Activated CD4-positive, alpha-beta T cell treated with anti-CD3 and anti-CD28 coated beads, Interleukin-2, amount 10 ng/mL, durations not matched to agents 7 days and 5 days (primary cell): ENCODE measurements around the gene EIF2S2. TPM values are rescaled to one million over a fixed set of nuclear protein-coding genes. Genes with fewer than 3 reads are reported as not detected.

Experiments
- CTCF ChIA-PET: fragments of 350-600 bp; sonication (Branson Sonifier 250); formaldehyde crosslinking; loops from one replicate; lab custom pipeline; 2021; ENCODE audit warnings: antibody characterized with exemption; lab: Charles Lee
- POLR2A ChIA-PET: fragments of 350-600 bp; sonication (Branson Sonifier 250); formaldehyde crosslinking; loops from one replicate; lab custom pipeline; 2021; ENCODE audit warnings: antibody characterized with exemption; lab: Charles Lee
- DNase-seq: peaks from one replicate; pipeline ENCODE4 v3.0.0-alpha.2; 2020
- H3K27ac Mint-ChIP-seq: one replicate; pipeline ENCODE4 v1.8.0; 2021; ENCODE audit warnings: mild to moderate bottlenecking, moderate library complexity, mixed read lengths
- H3K27me3 Mint-ChIP-seq: one replicate; pipeline ENCODE4 v1.8.0; 2021; ENCODE audit warnings: mixed read lengths
- H3K36me3 Mint-ChIP-seq: one replicate; pipeline ENCODE4 v1.8.0; 2021; ENCODE audit warnings: low read depth, mixed read lengths
- H3K4me1 Mint-ChIP-seq: one replicate; pipeline ENCODE4 v1.8.0; 2021; ENCODE audit warnings: mixed read lengths
- H3K4me3 Mint-ChIP-seq: one replicate; pipeline ENCODE4 v1.8.0; 2021; ENCODE audit warnings: mild to moderate bottlenecking, moderate library complexity, mixed read lengths
- H3K9me3 Mint-ChIP-seq: one replicate; pipeline ENCODE4 v1.8.0; 2021; ENCODE audit warnings: mixed read lengths
- total RNA-seq, 2 experiments: library from RNA; stranded (reverse); gene quantifications; one replicate each; pipeline ENCODE4 v1.2.3, GENCODE V29; 2021

Gene EIF2S2
- total RNA-seq, 2 experiments from 2014 or later, result 84.7 to 92.9 TPM

DNA sequence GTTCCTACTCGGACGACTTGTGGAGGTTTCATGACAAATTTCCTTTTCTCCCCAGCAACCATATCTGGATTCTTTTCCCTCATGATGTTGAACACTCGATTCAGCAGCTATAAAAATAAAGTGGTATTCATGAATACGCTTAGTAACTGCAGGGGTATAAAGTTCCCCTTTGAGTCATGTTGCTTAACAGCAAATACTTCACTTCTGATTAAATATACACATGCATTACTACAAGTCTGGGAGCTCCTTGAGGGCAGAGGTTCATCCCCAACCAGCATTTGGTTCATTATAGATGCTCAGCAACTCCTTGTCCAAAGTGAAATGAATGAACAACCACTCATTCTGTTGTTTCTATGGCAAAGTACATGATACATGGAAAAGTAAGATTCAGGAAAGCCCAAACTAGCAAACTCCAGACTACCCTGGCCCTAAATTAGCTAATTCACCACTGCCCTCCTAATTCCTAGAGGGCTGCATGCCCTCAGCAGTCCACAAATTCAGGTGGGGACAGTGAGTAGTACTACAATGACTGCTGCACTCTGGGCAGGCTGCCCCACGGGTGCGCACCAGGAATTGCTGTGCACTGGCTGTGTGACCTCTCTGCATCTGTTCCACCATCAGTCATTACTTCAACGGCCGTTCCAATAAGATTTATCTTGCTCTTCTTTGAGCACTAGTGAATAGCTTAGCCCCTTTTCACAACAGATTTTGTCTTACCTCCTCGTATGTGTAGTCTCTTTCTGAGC, 15.2 kb downstream of the EIF2S2 start:
- ChIA-PET POLR2A (interaction anchor here (1.2 kb wide), 1 partner anchor 22 kb away, joined by 3 read pairs; no protein-coding TSS in a partner anchor), CTCF (no interaction called here)
- H3K4me3 Mint-ChIP-seq, result no peak overlapping the region
- H3K9me3 Mint-ChIP-seq, result no peaks in the 10 kb centered on the region
- H3K27ac Mint-ChIP-seq, result peak overlapping the region; percentile 7
- H3K4me1 Mint-ChIP-seq, result peaks cover 12% of the 10 kb centered on the region
- no peaks in the 10 kb centered on the region for H3K27me3 Mint-ChIP-seq
- peaks cover 75% of the 10 kb centered on the region for H3K36me3 Mint-ChIP-seq
- no peak for DNase-seq

DNA sequence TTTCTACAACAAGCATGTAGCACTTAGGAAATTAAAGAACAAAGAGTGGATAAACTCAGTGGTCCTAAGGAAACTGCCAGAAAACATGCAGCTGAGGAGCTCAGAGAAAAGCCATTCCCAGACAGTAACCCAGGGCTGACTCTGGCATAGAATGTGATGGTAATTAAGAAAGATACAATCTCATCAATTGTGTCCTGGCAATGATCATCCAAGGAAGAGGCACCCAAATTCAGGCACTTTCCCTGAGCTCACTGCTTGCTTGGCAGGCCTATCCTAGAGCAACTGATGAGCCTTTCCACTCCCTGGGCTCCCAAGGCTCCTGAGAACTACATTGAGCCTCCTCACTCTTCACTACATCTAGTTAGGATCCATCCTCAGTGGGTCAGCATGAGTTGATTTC, 16.2 kb downstream of the EIF2S2 start:
- POLR2A ChIA-PET, result no interaction called here
- H3K27ac Mint-ChIP-seq, result no peak overlapping the region
- H3K36me3 Mint-ChIP-seq, result peaks cover 75% of the 10 kb centered on the region

DNA sequence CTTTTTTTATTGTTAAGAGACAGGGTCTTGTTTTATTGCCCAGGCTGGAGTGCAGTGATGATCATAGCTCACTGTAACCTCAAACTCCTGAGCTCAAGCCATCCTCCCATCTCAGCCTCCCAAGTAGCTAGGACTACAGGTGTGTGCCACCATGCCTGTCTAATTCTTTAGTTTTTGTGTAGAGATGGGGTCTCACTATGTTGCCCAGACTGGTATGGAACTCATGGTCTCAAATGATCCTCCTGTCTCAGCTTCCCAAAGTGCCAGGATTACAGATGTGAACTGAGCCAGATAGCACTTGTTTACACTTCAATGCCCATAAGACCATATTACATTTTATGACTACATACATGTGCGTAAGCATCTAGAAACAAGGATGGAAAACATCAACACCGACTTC, 18.1 kb downstream of the EIF2S2 start:
- no peak overlapping the region for H3K27ac Mint-ChIP-seq
- no peaks in the 10 kb centered on the region for H3K27me3 Mint-ChIP-seq
- peaks cover 76% of the 10 kb centered on the region for H3K36me3 Mint-ChIP-seq
- H3K4me1 Mint-ChIP-seq, result peaks cover 7% of the 10 kb centered on the region
- DNase-seq, result no peak
- CTCF ChIA-PET, result interaction anchor here (1.3 kb wide), 1 partner anchor 16 kb away, joined by 4 read pairs; no protein-coding TSS in a partner anchor
- H3K9me3 Mint-ChIP-seq, result no peaks in the 10 kb centered on the region
- no peak overlapping the region for H3K4me3 Mint-ChIP-seq
- POLR2A ChIA-PET, result no interaction called here

More for the DNA sequence above, 16.2 kb downstream of the EIF2S2 start:
- H3K27me3 Mint-ChIP-seq, result no peaks in the 10 kb centered on the region
- H3K4me3 Mint-ChIP-seq, result no peak overlapping the region
- CTCF ChIA-PET, result no interaction called here
- H3K9me3 Mint-ChIP-seq, result no peaks in the 10 kb centered on the region
- peaks cover 11% of the 10 kb centered on the region for H3K4me1 Mint-ChIP-seq
- DNase-seq, result no peak

DNA sequence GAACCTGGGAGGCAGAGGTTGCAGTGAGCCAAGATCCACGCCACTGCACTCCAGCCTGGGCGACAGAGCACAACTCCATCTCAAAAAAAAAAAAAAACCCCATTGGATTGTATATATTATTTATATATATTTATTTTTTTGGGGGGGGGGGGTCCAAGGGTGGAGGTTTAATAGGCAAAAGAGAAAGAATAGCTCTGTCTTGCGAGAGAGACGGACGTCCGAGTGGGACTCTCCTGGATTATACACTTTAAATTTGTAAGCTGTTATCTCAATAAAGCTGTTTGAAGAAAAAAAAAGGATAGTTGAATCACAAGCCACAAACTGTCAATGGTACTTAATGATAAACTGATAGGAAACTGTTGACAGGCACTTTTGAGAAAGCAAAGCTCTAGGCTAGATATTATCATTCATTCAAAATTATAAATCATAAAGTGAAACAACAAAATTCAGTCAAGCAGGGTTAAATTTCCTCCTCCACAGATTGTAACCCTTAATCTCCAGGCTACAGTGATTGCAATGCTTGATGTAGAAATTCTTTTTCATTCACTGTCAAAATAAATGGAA, 20.3 kb downstream of the EIF2S2 start:
- ChIA-PET POLR2A (no interaction called here), CTCF (interaction anchor here (0.6 to 1.1 kb wide), 4 partner anchors 10 to 679 kb away, joined by 3 to 5 read pairs (median 3); no protein-coding TSS in a partner anchor)
- Mint-ChIP-seq H3K27me3 (no peaks in the 10 kb centered on the region), H3K4me3 (no peak overlapping the region), H3K27ac (no peak overlapping the region), H3K36me3 (peaks cover 73% of the 10 kb centered on the region), H3K4me1 (peaks cover 3% of the 10 kb centered on the region), H3K9me3 (no peaks in the 10 kb centered on the region)
- DNase-seq, result no peak

DNA sequence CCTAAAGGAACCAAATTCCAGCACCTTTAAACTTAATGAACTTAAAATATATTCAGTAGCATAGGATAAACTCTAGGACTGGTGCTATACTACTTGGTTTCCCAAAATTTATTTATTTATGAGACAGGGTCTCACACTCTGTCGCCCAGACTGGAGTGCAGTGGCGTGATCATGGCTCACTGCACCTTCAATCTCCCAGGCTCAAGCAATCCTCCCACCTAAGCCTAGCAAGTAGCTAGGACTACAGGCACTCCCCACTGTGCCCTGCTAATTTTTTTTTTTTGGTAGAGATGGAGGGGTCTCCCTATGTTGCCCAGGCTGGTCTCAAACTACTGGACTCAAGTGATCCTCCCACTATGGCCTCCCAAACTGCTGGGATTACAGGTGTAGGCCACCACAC, 21.4 kb downstream of the EIF2S2 start:
- no peak overlapping the region for H3K4me3 Mint-ChIP-seq
- ChIA-PET CTCF (interaction anchor here (0.7 kb wide), 1 partner anchor 23 kb away, joined by 3 read pairs; no protein-coding TSS in a partner anchor), POLR2A (no interaction called here)
- H3K9me3 Mint-ChIP-seq, result no peaks in the 10 kb centered on the region
- no peaks in the 10 kb centered on the region for H3K27me3 Mint-ChIP-seq
- H3K4me1 Mint-ChIP-seq, result peaks cover 3% of the 10 kb centered on the region
- peaks cover 65% of the 10 kb centered on the region for H3K36me3 Mint-ChIP-seq
- no peak for DNase-seq
- no peak overlapping the region for H3K27ac Mint-ChIP-seq

DNA sequence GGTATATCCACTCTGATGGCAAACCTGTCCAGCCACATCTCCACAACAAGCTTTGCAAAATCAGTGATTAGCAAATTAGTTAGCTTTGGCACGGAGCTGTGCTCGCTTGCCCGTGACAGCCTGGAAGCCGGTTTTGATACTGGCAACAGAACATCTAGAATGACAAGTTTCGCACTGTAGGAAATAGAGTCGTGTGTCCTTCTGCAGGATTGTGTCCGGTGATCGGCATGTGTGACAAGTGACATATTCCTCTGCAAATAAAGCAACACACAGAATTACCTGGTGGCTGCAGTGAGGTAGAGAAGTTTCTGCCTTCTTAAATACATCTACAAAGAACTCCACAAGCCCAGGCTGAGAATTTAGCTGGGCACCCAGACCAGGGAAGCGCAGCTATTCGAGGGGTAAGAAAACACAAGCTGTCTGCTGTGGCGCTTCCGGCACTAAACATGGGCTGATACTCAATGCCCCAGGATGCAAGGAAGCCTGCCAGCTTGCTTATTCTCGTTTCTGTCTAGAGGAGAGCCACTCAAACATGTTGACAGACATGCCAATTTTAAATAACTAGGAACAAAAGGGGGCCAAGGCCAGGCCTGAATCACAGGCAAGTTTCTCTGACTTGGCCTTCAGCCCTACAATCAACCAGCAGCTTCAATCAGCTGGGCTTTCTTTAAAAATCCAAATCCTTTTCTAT, 22.2 kb downstream of the EIF2S2 start:
- DNase-seq, result no peak
- ChIA-PET CTCF (no interaction called here), POLR2A (no interaction called here)
- Mint-ChIP-seq H3K4me1 (peaks cover 3% of the 10 kb centered on the region), H3K27ac (no peak overlapping the region), H3K27me3 (no peaks in the 10 kb centered on the region), H3K4me3 (no peak overlapping the region), H3K36me3 (peaks cover 65% of the 10 kb centered on the region), H3K9me3 (no peaks in the 10 kb centered on the region)

DNA sequence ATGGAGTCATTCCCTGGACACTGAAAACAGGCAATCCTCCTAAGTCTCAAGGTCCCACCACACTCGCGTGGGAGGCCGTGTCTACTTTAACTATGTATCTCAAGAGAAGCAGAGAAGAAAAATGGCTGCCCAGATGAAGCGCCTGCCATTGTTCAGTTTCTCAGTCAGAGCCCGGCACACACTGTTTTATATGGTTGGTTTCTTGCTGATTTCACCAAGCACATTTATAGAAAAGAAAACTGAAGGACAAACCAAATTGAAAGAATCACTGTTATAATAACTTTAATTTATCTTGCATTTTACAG, 22.9 kb downstream of the EIF2S2 start:
- Mint-ChIP-seq H3K9me3 (no peaks in the 10 kb centered on the region), H3K4me1 (peaks cover 3% of the 10 kb centered on the region), H3K36me3 (peaks cover 67% of the 10 kb centered on the region), H3K4me3 (no peak overlapping the region), H3K27me3 (no peaks in the 10 kb centered on the region), H3K27ac (no peak overlapping the region)
- POLR2A ChIA-PET, result no interaction called here
- no peak for DNase-seq
- CTCF ChIA-PET, result no interaction called here

DNA sequence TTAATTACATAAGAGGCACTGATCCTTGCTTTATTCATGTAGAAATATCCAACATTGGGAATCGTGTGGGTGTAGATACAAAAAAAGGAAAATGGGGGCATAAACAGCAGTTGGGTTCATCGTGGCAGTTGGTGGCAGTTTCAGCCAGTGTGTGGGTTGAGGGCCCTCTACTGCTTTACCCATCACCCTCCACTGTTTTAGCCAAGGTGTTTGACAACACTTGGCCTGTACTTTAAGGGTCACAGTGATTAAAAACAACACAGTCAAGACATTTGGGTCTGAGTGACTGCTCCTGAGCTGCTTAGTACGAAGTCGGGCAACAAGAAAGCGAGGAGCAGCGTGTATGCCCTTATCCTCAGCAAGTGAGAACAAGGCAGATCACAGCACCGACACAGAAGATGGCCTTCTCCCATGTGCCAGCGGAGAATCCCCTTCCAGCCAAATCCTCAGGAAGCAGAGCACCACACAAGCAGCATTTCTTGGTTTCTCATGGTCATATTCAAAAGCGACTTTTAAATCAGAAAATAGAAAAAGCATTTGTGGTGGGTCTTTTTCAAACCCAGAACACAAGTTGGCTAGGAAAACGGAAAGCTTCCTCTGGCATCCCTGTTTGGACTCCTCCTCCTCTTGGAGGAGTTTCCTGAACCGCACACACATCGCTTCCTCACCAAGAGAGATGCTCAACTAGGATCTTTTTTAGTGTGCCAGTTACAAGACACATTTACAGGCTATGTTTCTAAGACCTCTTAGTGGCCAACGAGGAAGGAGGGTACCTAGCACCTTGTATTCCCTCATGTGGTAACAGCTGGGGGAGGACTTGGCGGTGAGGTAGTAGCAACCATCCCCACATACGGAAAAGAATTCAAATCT, 23.5 kb downstream of the EIF2S2 start:
- CTCF ChIA-PET, result no interaction called here
- peaks cover 65% of the 10 kb centered on the region for H3K36me3 Mint-ChIP-seq

DNA sequence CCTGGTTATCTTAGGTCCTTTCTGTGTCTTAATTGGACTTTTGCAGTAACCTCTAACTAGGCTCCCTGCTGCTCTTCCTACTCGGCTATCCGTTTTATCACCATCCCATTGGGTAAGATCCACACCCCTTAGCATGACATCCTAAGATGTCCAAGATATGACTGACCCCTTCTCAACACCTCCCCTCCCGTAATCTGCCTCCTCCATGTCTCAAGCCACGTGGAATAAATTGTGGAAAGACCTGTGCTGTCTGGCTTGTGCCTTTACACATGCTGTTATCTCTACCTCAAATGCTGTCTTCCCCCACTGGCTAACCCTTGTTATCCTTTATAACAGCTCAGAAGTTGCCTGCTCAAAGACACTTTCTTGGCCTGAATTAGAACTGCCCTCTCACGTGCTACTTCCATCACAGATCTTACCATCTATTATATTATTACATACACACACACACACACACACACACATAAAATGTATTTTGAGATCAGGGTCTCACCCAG, 26.5 kb downstream of the EIF2S2 start:
- DNase-seq, result no peak
- H3K4me1 Mint-ChIP-seq, result no peaks in the 10 kb centered on the region
- H3K27ac Mint-ChIP-seq, result no peak overlapping the region
- no peaks in the 10 kb centered on the region for H3K9me3 Mint-ChIP-seq
- ChIA-PET POLR2A (no interaction called here), CTCF (no interaction called here)
- H3K4me3 Mint-ChIP-seq, result no peak overlapping the region
- peaks cover 62% of the 10 kb centered on the region for H3K36me3 Mint-ChIP-seq
- H3K27me3 Mint-ChIP-seq, result no peaks in the 10 kb centered on the region

More for the DNA sequence above, 23.5 kb downstream of the EIF2S2 start:
- H3K27ac Mint-ChIP-seq, result no peak overlapping the region
- no peaks in the 10 kb centered on the region for H3K27me3 Mint-ChIP-seq
- H3K4me3 Mint-ChIP-seq, result no peak overlapping the region
- POLR2A ChIA-PET, result no interaction called here
- DNase-seq, result no peak
- H3K9me3 Mint-ChIP-seq, result no peaks in the 10 kb centered on the region
- H3K4me1 Mint-ChIP-seq, result no peaks in the 10 kb centered on the region

DNA sequence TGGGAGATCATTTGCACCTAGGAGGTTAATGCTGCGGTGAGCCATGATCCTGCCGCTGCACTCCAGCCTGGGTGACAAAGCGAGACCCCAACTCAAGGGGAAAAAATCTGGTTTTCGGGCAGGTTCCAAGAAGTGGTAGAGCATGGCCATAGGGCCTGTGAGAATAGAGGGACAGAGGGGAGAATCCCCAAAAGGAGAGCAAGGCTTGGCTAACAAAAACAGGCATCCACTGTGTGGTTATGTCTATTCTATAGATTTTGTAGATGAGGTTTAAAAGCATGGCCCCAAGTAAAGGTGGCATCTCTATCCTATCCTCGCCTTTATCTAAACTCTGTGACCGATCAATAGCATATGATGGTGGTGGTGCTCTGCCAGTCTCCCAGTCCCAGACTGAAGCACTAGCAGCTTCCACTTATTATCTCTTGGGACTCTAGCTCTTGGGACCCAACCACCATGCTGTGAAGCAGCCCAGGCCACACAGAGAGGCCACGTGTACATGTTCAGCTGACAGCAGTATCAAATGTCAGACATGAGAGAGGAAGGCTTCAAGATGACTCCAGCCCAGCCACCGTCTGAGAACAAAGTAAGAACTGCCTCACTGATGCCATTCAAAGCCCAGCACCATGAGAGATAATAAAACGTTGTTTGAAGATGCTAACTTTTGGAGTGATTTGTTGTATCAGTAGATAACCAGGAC, 27.7 kb downstream of the EIF2S2 start:
- H3K4me3 Mint-ChIP-seq, result no peak overlapping the region
- no peaks in the 10 kb centered on the region for H3K9me3 Mint-ChIP-seq
- no peaks in the 10 kb centered on the region for H3K27me3 Mint-ChIP-seq
- POLR2A ChIA-PET, result no interaction called here
- CTCF ChIA-PET, result interaction anchor here (1.1 kb wide), 1 partner anchor 16 kb away, joined by 3 read pairs; no protein-coding TSS in a partner anchor
- DNase-seq, result no peak
- no peaks in the 10 kb centered on the region for H3K4me1 Mint-ChIP-seq
- no peak overlapping the region for H3K27ac Mint-ChIP-seq
- H3K36me3 Mint-ChIP-seq, result peaks cover 58% of the 10 kb centered on the region

DNA sequence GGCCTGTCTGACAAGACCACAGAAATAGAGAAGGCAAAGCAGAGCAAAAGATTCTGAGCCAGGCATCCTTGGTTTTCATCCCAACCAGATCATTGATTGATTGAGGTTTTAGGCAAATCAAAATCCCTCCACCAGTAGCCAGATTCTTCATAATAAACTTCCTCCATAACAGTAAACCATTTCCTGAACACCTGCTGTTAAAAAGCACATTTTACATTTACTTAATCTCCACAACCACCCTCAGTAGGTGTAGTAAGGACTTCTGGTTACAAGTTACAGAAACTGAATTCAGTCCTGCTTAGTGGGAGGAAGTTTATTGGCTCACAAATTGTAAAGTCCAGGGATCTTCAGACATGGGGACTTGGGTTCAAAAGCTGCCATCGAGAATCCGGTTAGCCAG, 28.3 kb downstream of the EIF2S2 start:
- H3K4me3 Mint-ChIP-seq, result no peak overlapping the region
- CTCF ChIA-PET, result interaction anchor here (1.1 to 1.4 kb wide), 2 partner anchors 12 to 15 kb away, joined by 3 to 4 read pairs; no protein-coding TSS in a partner anchor
- POLR2A ChIA-PET, result no interaction called here

DNA sequence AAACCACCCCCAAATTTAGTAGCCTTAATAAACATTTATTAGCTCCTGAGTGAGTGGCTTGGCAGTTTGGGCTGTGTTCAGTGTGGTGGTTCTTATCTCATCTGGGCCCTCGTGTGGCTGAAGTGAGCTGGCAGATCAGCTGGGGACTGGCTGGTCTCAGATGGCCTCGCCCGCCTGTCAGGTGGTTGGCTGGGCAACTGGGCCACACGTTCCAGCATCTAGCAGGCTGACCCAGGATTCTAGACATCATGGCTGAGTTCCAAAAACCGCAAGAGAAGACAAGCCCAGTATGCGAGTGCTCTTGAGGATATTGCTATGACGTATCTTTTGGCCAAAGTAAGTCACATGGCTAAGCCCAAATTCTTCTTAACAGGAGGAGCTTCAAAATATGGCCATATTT, 28.9 kb downstream of the EIF2S2 start:
- Mint-ChIP-seq H3K27ac (no peak overlapping the region), H3K4me1 (no peaks in the 10 kb centered on the region), H3K9me3 (no peaks in the 10 kb centered on the region), H3K27me3 (no peaks in the 10 kb centered on the region), H3K4me3 (no peak overlapping the region), H3K36me3 (peaks cover 54% of the 10 kb centered on the region)
- POLR2A ChIA-PET, result interaction anchor here (0.7 kb wide), 1 partner anchor 90 kb away, joined by 3 read pairs; no protein-coding TSS in a partner anchor
- no peak for DNase-seq
- CTCF ChIA-PET, result interaction anchor here (0.5 to 1.4 kb wide), 2 partner anchors 11 to 69 kb away, joined by 3 to 4 read pairs; no protein-coding TSS in a partner anchor

More for the DNA sequence above, 28.3 kb downstream of the EIF2S2 start:
- no peak for DNase-seq
- Mint-ChIP-seq H3K4me1 (no peaks in the 10 kb centered on the region), H3K9me3 (no peaks in the 10 kb centered on the region), H3K36me3 (peaks cover 54% of the 10 kb centered on the region), H3K27ac (peak overlapping the region; percentile 43), H3K27me3 (no peaks in the 10 kb centered on the region)
